ENCODE data around the gene PYGO2. TPM values are rescaled to one million over a fixed set of nuclear protein-coding genes. Genes with fewer than 3 reads are reported as not detected.

The PYGO2 gene
- polyA plus RNA-seq, 2 donors = 14.3 to 15.8 TPM

GRCh38 chr1:154937988-154938386 is 23.6 kb downstream of the PYGO2 start:
- peak overlapping the region in 1 of 2 donors; percentile 62 for H3K4me3 ChIP-seq (ENCODE audit: low read depth in 1 of 2, low read length in 2 of 2)
- H3K36me3 ChIP-seq (ENCODE audit: control insufficient read depth in 2 of 2, insufficient read depth in 2 of 2, low read length in 1 of 2) = no peaks in the 10 kb centered on the region
- 64 to 66% methylated on average over 8 of the region's 8 CpGs for WGBS, 2 donors
- H3K27me3 ChIP-seq (ENCODE audit: control insufficient read depth in 1 of 2, insufficient read depth in 2 of 2, low read length in 2 of 2) = no peaks in the 10 kb centered on the region
- H3K4me1 ChIP-seq (ENCODE audit: control insufficient read depth in 2 of 2, insufficient read depth in 2 of 2, low read length in 1 of 2) = peaks cover 12 to 20% of the 10 kb centered on the region in 2 donors
- H3K27ac ChIP-seq (ENCODE audit: low read depth in 2 of 2, low read length in 1 of 2) = peak overlapping the region; percentile 99 to 100
- H3K9me3 ChIP-seq (ENCODE audit: control insufficient read depth in 2 of 2, insufficient read depth in 1 of 2, low read depth in 1 of 2, low read length in 1 of 2) = no peaks in the 10 kb centered on the region

- H3K4me3 ChIP-seq (ENCODE audit: low read depth in 1 of 2, low read length in 2 of 2) = peak overlapping the region; percentile 61 to 62
- peak overlapping the region; percentile 99 to 100 for H3K27ac ChIP-seq (ENCODE audit: low read depth in 2 of 2, low read length in 1 of 2)
- H3K36me3 ChIP-seq (ENCODE audit: control insufficient read depth in 2 of 2, insufficient read depth in 2 of 2, low read length in 1 of 2) = no peaks in the 10 kb centered on the region
- WGBS, 2 donors = 0 to 1% methylated on average over 36 of the region's 36 CpGs
- H3K9me3 ChIP-seq (ENCODE audit: control insufficient read depth in 2 of 2, insufficient read depth in 1 of 2, low read depth in 1 of 2, low read length in 1 of 2) = no peaks in the 10 kb centered on the region
- peaks cover 12 to 20% of the 10 kb centered on the region in 2 donors for H3K4me1 ChIP-seq (ENCODE audit: control insufficient read depth in 2 of 2, insufficient read depth in 2 of 2, low read length in 1 of 2)
- H3K27me3 ChIP-seq (ENCODE audit: control insufficient read depth in 1 of 2, insufficient read depth in 2 of 2, low read length in 2 of 2) = no peaks in the 10 kb centered on the region
Measured at GRCh38 chr1:154937085-154937987, 24.2 kb downstream of the PYGO2 start.

GRCh38 chr1:154936555-154937084 is 25.0 kb downstream of the PYGO2 start, which contains the start of gene PMVK:
PMVK (minus strand) TSS chr1:154936719; CDS start chr1:154936685, 34 bp downstream.
- no peaks in the 10 kb centered on the region for H3K27me3 ChIP-seq (ENCODE audit: control insufficient read depth in 1 of 2, insufficient read depth in 2 of 2, low read length in 2 of 2)
- H3K27ac ChIP-seq (ENCODE audit: low read depth in 2 of 2, low read length in 1 of 2) = peak within 1 kb of the TSS; percentile 99 to 100
- peak within 1 kb of the TSS; percentile 61 to 62 for H3K4me3 ChIP-seq (ENCODE audit: low read depth in 1 of 2, low read length in 2 of 2)
- H3K9me3 ChIP-seq (ENCODE audit: control insufficient read depth in 2 of 2, insufficient read depth in 1 of 2, low read depth in 1 of 2, low read length in 1 of 2) = no peaks in the 10 kb centered on the region
- peaks cover 0 to 3% of the 10 kb centered on the region in 2 donors for H3K36me3 ChIP-seq (ENCODE audit: control insufficient read depth in 2 of 2, insufficient read depth in 2 of 2, low read length in 1 of 2)
- WGBS, 2 donors = 0 to 1% methylated on average over 45 of the region's 45 CpGs
- H3K4me1 ChIP-seq (ENCODE audit: control insufficient read depth in 2 of 2, insufficient read depth in 2 of 2, low read length in 1 of 2) = peaks cover 9 to 17% of the 10 kb centered on the region in 2 donors

GRCh38 chr1:154935749-154936554 is 25.6 kb downstream of the PYGO2 start:
- Histone ChIP-seq H3K27me3 (ENCODE audit: control insufficient read depth in 1 of 2, insufficient read depth in 2 of 2, low read length in 2 of 2) (no peaks in the 10 kb centered on the region), H3K4me3 (ENCODE audit: low read depth in 1 of 2, low read length in 2 of 2) (peak overlapping the region; percentile 61 to 62), H3K27ac (ENCODE audit: low read depth in 2 of 2, low read length in 1 of 2) (peak overlapping the region; percentile 99 to 100), H3K36me3 (ENCODE audit: control insufficient read depth in 2 of 2, insufficient read depth in 2 of 2, low read length in 1 of 2) (peaks cover 0 to 3% of the 10 kb centered on the region in 2 donors), H3K4me1 (ENCODE audit: control insufficient read depth in 2 of 2, insufficient read depth in 2 of 2, low read length in 1 of 2) (peaks cover 9 to 12% of the 10 kb centered on the region in 2 donors), H3K9me3 (ENCODE audit: control insufficient read depth in 2 of 2, insufficient read depth in 1 of 2, low read depth in 1 of 2, low read length in 1 of 2) (no peaks in the 10 kb centered on the region)
- WGBS, 2 donors = 29 to 31% methylated on average over 27 of the region's 27 CpGs

GRCh38 chr1:154934358-154934948 is 27.1 kb downstream of the PYGO2 start:
- H3K36me3 ChIP-seq (ENCODE audit: control insufficient read depth in 2 of 2, insufficient read depth in 2 of 2, low read length in 1 of 2) = peaks cover 0 to 3% of the 10 kb centered on the region in 2 donors
- no peaks in the 10 kb centered on the region for H3K27me3 ChIP-seq (ENCODE audit: control insufficient read depth in 1 of 2, insufficient read depth in 2 of 2, low read length in 2 of 2)
- H3K4me1 ChIP-seq (ENCODE audit: control insufficient read depth in 2 of 2, insufficient read depth in 2 of 2, low read length in 1 of 2) = peaks cover 4 to 7% of the 10 kb centered on the region in 2 donors
- no peak overlapping the region for H3K4me3 ChIP-seq (ENCODE audit: low read depth in 1 of 2, low read length in 2 of 2)
- WGBS, 2 donors = 96 to 99% methylated on average over 5 of the region's 5 CpGs
- no peaks in the 10 kb centered on the region for H3K9me3 ChIP-seq (ENCODE audit: control insufficient read depth in 2 of 2, insufficient read depth in 1 of 2, low read depth in 1 of 2, low read length in 1 of 2)
- no peak overlapping the region for H3K27ac ChIP-seq (ENCODE audit: low read depth in 2 of 2, low read length in 1 of 2)

- Histone ChIP-seq H3K27ac (ENCODE audit: low read depth in 2 of 2, low read length in 1 of 2) (peak overlapping the region; percentile 68 to 91), H3K27me3 (ENCODE audit: control insufficient read depth in 1 of 2, insufficient read depth in 2 of 2, low read length in 2 of 2) (no peaks in the 10 kb centered on the region), H3K4me1 (ENCODE audit: control insufficient read depth in 2 of 2, insufficient read depth in 2 of 2, low read length in 1 of 2) (peaks cover 3 to 4% of the 10 kb centered on the region in 2 donors), H3K9me3 (ENCODE audit: control insufficient read depth in 2 of 2, insufficient read depth in 1 of 2, low read depth in 1 of 2, low read length in 1 of 2) (no peaks in the 10 kb centered on the region), H3K36me3 (ENCODE audit: control insufficient read depth in 2 of 2, insufficient read depth in 2 of 2, low read length in 1 of 2) (peaks cover 4 to 16% of the 10 kb centered on the region in 2 donors), H3K4me3 (ENCODE audit: low read depth in 1 of 2, low read length in 2 of 2) (no peak overlapping the region)
- WGBS, 2 donors = 59 to 75% methylated on average over 11 of the region's 11 CpGs
Measured at GRCh38 chr1:154931940-154932487, 29.6 kb downstream of the PYGO2 start.

- Histone ChIP-seq H3K36me3 (ENCODE audit: control insufficient read depth in 2 of 2, insufficient read depth in 2 of 2, low read length in 1 of 2) (peaks cover 25 to 49% of the 10 kb centered on the region in 2 donors), H3K27me3 (ENCODE audit: control insufficient read depth in 1 of 2, insufficient read depth in 2 of 2, low read length in 2 of 2) (no peaks in the 10 kb centered on the region), H3K27ac (ENCODE audit: low read depth in 2 of 2, low read length in 1 of 2) (no peak overlapping the region), H3K4me3 (ENCODE audit: low read depth in 1 of 2, low read length in 2 of 2) (no peak overlapping the region), H3K9me3 (ENCODE audit: control insufficient read depth in 2 of 2, insufficient read depth in 1 of 2, low read depth in 1 of 2, low read length in 1 of 2) (no peaks in the 10 kb centered on the region), H3K4me1 (ENCODE audit: control insufficient read depth in 2 of 2, insufficient read depth in 2 of 2, low read length in 1 of 2) (no peaks in the 10 kb centered on the region)
- 93 to 94% methylated on average over 13 of the region's 13 CpGs for WGBS, 2 donors
Measured at GRCh38 chr1:154926201-154926600, 35.4 kb downstream of the PYGO2 start.

GRCh38 chr1:154925335-154926170 is 36.0 kb downstream of the PYGO2 start:
- 92 to 94% methylated on average over 3 of the region's 3 CpGs for WGBS, 2 donors
- Histone ChIP-seq H3K9me3 (ENCODE audit: control insufficient read depth in 2 of 2, insufficient read depth in 1 of 2, low read depth in 1 of 2, low read length in 1 of 2) (no peaks in the 10 kb centered on the region), H3K36me3 (ENCODE audit: control insufficient read depth in 2 of 2, insufficient read depth in 2 of 2, low read length in 1 of 2) (peaks cover 25 to 49% of the 10 kb centered on the region in 2 donors), H3K4me1 (ENCODE audit: control insufficient read depth in 2 of 2, insufficient read depth in 2 of 2, low read length in 1 of 2) (no peaks in the 10 kb centered on the region), H3K4me3 (ENCODE audit: low read depth in 1 of 2, low read length in 2 of 2) (no peak overlapping the region), H3K27ac (ENCODE audit: low read depth in 2 of 2, low read length in 1 of 2) (no peak overlapping the region), H3K27me3 (ENCODE audit: control insufficient read depth in 1 of 2, insufficient read depth in 2 of 2, low read length in 2 of 2) (no peaks in the 10 kb centered on the region)

Measured in esophagus (tissue), 2 donors.